HG03025 (cell line): ENCODE measurements around the gene PLEKHG4B.
"Not testable (repeated sequence)": the region's sequence is repeated elsewhere in the genome, so short reads cannot be mapped to it uniquely, and the experiment has no call there.

Experiments
- ATAC-seq: cut with Tn5 transposase; IDR thresholded peaks from one replicate; pipeline ENCODE4 v1.9.1; 2021; ENCODE audit warnings: mild to moderate bottlenecking, moderate library complexity; ENCODE audit not compliant: unreplicated experiment, low FRiP score

The PLEKHG4B gene

GRCh38 chr5:215256-215655 lies 123.3 kb downstream of the PLEKHG4B start:
- ATAC-seq: not testable (repeated sequence)

DNA sequence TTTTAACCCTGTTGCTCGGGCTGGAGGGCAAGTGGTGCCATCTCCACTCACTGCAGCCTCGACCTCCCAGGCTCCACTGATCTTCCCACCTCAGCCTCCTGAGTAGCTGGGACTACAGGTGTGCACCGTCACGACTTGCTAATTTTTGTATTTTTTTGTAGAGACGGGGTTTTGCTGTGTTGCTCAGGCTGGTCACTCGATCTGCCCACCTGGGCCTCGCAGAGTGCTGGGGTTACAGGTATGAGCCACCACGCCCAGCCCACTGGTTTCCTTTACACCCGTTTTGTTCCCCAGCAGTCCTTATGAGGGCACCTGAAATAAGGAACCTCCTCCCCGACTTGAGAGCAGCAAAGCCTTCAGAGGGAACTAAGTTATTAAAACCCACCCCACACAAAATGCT lies 124.1 kb downstream of the PLEKHG4B start:
- ATAC-seq: not testable (repeated sequence)

- ATAC-seq: peak; percentile 72
These were observed 125.8 kb downstream of the PLEKHG4B start, which contains the start of the genes CCDC127 and SDHA for GRCh38 chr5:217494-218456. Gene CCDC127 (minus strand): TSS chr5:218153. CDS start chr5:216849, 1,304 bp downstream. Gene SDHA (plus strand): TSS chr5:218320. CDS start chr5:218356, 36 bp downstream.

DNA sequence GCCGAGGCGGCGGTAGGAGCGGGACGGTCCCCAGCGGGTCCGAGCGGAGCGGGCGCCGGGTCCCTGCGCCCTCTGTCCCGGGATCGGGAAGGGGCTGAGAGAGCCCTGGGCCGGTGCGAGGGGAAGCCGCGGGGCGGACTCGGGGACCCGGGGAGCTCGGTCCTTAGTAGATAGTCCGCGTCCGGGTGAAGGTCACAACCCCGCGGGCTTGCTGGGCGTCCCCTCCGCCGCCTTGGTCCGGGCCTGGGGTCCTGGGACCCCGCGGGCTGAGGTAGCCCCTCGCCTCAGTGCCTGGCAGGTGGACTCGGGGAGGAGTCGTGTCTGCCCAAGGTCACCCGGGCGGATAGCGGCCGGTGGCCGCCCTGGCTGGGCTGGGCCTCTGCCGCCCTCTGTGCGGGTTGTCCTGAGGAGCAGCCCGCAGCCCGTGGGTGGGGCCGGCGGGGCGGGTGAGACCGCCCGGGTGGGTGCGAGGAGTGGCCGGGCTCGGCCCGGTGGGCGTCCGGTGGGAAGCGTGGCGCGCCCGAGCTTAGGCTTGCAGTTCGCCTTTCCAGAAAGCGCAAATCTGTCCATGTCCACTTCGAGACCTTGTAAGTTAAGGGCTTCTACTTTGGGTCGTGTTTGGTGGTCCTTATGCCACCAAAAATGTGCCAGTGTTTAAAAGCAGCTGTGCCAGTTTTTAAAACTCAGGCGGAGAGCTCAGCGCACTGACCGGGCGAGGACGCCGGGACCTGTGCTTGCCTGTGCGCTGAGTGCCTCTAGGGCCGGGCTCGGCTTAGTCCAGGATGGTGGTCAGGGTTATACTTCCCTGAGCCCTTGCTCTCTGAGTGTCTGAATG lies 126.7 kb downstream of the PLEKHG4B start:
- peak; percentile 29 for ATAC-seq

- no peak for ATAC-seq
These were observed 127.5 kb downstream of the PLEKHG4B start for GRCh38 chr5:219460-219863.

GRCh38 chr5:219991-220390 lies 128.0 kb downstream of the PLEKHG4B start:
- no peak for ATAC-seq

DNA sequence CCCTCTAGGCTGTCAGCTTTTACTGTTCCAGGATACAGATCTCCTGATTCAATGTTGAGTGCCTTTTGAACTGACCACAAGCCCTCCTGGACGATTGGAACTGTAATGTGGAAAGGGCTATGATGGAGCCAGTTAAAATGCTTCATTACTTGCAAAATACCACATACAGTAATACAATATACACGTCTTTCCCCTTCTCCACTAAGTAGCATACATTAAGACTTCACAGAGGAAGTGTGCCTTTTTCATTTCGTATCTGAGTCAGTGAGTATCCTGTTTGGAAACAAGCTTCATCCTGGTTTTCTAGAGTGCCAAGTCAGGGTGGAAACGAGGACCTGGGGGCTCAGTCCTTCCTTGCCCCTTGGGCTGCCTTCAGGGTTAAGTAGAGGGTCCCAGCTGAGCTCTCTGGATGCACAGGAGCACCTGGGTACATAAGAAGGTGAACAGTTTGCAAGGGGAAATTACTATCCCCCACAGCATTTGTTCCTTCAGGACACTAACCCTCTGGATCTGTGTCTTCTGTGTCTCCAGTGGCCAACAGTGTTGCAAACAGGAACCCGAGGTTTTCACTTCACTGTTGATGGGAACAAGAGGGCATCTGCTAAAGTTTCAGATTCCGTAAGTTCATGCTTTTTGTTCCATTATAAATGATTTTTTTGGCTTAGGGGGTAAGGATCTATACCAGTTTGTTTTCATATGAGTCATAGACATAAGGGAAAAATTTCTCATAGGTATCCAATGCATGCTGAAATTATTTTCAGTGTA lies 131.2 kb downstream of the PLEKHG4B start:
- ATAC-seq: not testable (repeated sequence)

GRCh38 chr5:223791-224190 lies 131.8 kb downstream of the PLEKHG4B start:
- ATAC-seq: no peak

DNA sequence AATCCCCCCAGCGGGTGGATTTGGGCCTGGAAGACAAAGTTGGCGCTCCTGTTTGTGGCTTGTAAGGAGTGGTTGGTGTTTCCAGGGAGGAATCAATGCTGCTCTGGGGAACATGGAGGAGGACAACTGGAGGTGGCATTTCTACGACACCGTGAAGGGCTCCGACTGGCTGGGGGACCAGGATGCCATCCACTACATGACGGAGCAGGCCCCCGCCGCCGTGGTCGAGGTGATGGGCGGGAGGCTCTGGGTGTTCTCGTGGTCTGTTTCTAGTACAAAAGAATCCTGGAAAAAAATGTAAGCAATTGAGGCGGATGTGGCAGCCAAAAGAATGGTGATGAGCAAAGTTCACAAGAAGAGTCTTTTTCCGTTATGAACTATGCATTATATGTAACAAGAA lies 133.4 kb downstream of the PLEKHG4B start:
- no peak for ATAC-seq

GRCh38 chr5:227375-227774 lies 135.4 kb downstream of the PLEKHG4B start:
- ATAC-seq: not testable (repeated sequence)

- no peak for ATAC-seq
These were observed 136.9 kb downstream of the PLEKHG4B start for GRCh38 chr5:228886-229285.

- ATAC-seq: no peak
These were observed 138.7 kb downstream of the PLEKHG4B start for GRCh38 chr5:230711-231110.

DNA sequence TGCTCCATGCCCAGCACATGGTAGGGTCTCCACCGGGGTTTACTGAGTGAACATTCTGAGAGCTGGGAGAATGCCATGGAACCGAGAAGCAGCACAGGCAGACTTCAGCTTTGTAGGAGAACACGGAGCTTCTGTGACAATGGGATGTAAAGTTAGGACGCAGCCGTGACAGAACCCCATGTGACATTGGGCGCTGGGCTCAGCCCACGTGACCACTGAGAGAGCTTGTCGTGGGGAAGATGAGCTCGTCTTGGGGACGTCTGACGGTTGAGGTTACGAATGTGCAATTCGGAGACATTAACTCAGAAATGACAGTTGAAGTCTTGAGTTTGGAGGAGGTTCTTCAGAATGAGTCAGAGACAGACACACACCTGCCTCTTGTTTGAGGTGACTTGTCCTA lies 139.7 kb downstream of the PLEKHG4B start:
- no peak for ATAC-seq

GRCh38 chr5:233426-233825 lies 141.5 kb downstream of the PLEKHG4B start:
- ATAC-seq: not testable (repeated sequence)

GRCh38 chr5:234450-234849 lies 142.5 kb downstream of the PLEKHG4B start:
- no peak for ATAC-seq

GRCh38 chr5:235527-235926 lies 143.6 kb downstream of the PLEKHG4B start:
- ATAC-seq: not testable (repeated sequence)

GRCh38 chr5:237931-238330 lies 146.0 kb downstream of the PLEKHG4B start:
- ATAC-seq: not testable (repeated sequence)
